ENCODE measurements around the gene CPED1.

CPED1 gene

DNA sequence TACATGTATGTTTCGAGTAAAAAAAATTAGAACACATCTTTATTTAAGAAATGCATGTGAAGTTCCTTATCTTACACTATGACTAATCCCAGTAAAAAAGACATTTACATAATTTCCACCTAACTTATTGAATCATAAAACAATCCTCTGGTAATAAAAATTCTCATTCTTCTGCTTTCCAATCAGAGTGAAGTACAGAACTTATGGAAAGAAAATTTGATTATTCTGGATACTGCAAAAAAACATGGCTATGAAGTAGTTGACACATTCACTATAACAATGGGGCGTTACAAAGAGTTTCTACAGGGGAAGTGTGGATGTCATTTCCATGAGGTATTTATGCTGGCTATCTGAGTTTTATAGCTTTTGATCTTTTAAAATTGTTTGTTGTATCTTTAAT lies 282.6 kb downstream of the CPED1 start:
- H3K27ac ChIP-seq: no peak overlapping the region
- TF ChIP-seq, protein P1, sequence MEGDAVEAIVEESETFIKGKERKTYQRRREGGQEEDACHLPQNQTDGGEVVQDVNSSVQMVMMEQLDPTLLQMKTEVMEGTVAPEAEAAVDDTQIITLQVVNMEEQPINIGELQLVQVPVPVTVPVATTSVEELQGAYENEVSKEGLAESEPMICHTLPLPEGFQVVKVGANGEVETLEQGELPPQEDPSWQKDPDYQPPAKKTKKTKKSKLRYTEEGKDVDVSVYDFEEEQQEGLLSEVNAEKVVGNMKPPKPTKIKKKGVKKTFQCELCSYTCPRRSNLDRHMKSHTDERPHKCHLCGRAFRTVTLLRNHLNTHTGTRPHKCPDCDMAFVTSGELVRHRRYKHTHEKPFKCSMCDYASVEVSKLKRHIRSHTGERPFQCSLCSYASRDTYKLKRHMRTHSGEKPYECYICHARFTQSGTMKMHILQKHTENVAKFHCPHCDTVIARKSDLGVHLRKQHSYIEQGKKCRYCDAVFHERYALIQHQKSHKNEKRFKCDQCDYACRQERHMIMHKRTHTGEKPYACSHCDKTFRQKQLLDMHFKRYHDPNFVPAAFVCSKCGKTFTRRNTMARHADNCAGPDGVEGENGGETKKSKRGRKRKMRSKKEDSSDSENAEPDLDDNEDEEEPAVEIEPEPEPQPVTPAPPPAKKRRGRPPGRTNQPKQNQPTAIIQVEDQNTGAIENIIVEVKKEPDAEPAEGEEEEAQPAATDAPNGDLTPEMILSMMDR (conservative IDR thresholded peaks at IDR 0.05): no peak

DNA sequence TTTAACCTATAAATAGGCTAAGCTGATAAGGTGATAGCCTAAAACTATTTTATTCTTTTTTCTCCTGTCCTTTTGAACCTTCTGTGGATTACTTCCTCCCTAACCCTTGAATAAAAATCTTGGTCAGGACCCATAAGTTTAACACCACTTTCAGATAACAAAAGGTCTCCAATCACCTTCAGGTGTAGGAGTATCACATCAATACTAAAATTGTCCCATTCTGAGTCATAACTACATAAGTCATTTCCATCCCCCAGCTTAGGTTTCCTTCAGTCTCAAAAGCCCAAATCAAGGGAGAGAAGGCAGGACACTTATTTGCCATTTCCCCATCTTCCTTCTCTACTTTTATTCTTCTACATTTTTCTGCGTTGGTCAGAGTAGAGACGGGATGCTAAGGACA lies 283.4 kb downstream of the CPED1 start:
- TF ChIP-seq, protein P1 (conservative IDR thresholded peaks at IDR 0.05): no peak
- no peak overlapping the region for H3K27ac ChIP-seq

DNA sequence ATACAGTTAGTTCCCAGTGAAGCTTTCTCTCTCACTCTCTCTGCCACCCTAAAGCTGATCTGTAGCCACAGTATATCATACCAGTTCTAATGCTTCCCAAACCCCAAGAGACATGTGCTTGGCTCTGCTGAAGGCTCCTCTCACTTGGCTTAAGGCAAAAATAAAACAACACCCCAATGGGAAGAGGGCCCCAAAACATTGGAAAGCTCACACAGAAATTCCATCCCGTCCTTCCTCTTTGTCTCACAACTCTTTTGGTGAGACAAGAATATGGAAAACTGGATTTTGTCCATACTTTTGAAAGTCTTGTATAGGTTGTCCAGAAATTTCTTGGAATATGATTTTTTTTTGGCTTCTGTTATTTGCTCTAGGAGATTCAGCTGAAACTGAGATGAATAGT lies 284.2 kb downstream of the CPED1 start:
- TF ChIP-seq, protein P1 (conservative IDR thresholded peaks at IDR 0.05): no peak
- H3K27ac ChIP-seq: no peak overlapping the region

DNA sequence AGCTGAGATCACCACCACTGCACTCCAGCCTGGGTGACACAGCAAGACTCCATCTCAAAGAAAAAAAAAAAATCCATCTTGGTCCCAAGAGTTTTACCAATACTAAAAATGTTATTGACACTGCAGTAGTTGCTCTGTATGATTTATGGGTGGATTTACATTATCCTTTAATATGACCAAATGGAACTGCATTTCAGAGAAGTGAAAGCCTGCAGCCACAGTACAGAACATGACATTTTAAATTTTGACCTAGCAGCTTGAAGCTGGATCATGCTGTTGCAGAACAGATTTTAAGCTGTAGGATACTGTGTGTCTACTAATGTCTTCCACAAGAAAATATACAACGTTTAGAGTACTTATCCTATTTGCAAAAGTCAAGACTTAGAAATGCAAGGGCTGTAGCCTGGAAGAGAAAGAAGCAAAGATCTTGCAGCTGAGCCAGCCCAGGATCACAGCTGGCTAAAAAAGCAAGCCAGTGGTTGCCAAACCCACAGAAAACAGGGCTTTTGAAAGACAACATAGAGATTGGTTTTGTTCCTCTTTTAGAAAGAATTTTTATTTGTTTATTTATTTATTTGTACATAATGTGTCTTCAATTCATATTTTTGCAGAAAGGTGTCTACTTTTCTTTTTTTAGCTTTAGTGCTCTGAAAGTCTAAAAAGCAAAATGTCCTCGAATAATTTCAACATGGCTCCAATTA lies 285.1 kb downstream of the CPED1 start:
- TF ChIP-seq, protein P1 (conservative IDR thresholded peaks at IDR 0.05): no peak
- no peak overlapping the region for H3K27ac ChIP-seq

DNA sequence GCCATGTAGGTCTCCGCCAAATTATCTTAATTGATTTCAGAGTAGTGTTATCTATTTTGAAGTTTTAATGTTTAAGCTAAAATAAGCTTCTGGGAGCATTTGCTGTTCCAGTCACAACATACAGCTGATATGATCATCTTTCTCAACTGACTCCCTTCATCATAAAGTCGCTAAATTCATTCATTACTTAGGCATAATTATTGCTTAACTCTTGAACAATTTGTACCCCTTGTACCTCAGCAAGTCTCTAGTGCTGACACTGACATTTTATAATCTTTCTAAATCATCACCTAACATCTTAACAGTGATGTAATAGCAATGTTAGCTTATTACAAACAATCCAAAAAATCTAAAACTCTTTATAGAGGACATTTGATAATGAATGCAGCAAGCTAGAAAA lies 286.0 kb downstream of the CPED1 start:
- no peak overlapping the region for H3K27ac ChIP-seq
- TF ChIP-seq, protein P1 (conservative IDR thresholded peaks at IDR 0.05): no peak

DNA sequence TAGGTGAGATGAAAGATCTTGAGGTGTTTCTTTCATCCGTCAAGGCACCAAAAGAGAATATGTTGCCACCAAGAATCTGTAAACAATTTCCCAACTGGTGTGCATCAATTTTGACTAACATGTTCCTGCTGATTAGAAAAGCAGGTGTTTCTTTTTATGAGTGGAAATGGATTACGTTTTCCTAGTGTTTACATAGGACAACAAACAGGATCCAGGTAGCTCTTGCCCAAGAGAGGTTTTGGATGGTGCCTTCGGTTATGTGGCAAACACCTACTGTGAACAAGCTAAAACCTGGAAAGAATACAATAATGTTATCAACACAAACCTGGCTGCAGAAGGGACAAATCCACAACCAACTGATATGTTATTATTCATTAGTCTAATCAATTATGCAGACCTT lies 286.7 kb downstream of the CPED1 start:
- TF ChIP-seq, protein P1 (conservative IDR thresholded peaks at IDR 0.05): no peak

DNA sequence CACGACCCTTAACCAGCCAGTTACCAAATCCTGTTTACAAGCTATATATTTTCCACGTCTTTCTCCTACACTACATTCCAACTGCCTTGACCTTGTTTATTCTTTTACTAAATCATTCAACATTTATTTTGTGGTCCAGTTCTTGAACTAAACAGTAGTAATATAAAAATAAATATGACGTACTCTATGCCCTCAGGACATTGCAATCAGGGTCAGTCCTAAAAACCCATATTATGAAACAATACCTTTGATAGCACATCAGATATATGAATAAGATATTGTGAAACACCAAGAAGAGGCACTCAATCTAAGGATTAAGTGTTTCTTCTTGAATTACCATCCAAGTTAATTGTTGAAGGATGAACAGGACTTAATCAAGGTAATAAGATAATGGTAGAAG lies 287.8 kb downstream of the CPED1 start:
- no peak overlapping the region for H3K27ac ChIP-seq
- TF ChIP-seq, protein P1 (conservative IDR thresholded peaks at IDR 0.05): no peak

More for the DNA sequence above, 286.7 kb downstream of the CPED1 start:
- no peak overlapping the region for H3K27ac ChIP-seq
